ENCODE measurements around the gene MAP7D3.
A peak's percentile ranks its signal among the peaks of the same experiment; 100 is the strongest.

Gene MAP7D3

GRCh38 chrX:136201601-136202000 is 49.6 kb downstream of the MAP7D3 start:
- Histone ChIP-seq H3K27ac (ENCODE audit: low read depth, low read length) (peak overlapping the region; percentile 74), H3K4me1 (ENCODE audit: control insufficient read depth, insufficient read depth, low read length) (peaks cover 28% of the 10 kb centered on the region), H3K9ac (ENCODE audit: low read length) (no peak overlapping the region), H3K27me3 (ENCODE audit: control insufficient read depth, insufficient read depth, low read length) (no peaks in the 10 kb centered on the region), H3K4me3 (ENCODE audit: low read length) (peak overlapping the region; percentile 42), H3K36me3 (ENCODE audit: control insufficient read depth, insufficient read depth, low read length) (peaks cover 3% of the 10 kb centered on the region)

GRCh38 chrX:136200466-136200865 is 50.7 kb downstream of the MAP7D3 start:
- H3K9ac ChIP-seq (ENCODE audit: low read length): no peak overlapping the region
- H3K27me3 ChIP-seq (ENCODE audit: control insufficient read depth, insufficient read depth, low read length): no peaks in the 10 kb centered on the region
- H3K36me3 ChIP-seq (ENCODE audit: control insufficient read depth, insufficient read depth, low read length): no peaks in the 10 kb centered on the region
- H3K4me3 ChIP-seq (ENCODE audit: low read length): no peak overlapping the region
- H3K27ac ChIP-seq (ENCODE audit: low read depth, low read length): peak overlapping the region; percentile 74
- H3K4me1 ChIP-seq (ENCODE audit: control insufficient read depth, insufficient read depth, low read length): peaks cover 27% of the 10 kb centered on the region

- H3K27ac ChIP-seq (ENCODE audit: low read depth, low read length): peak overlapping the region; percentile 74
- no peak overlapping the region for H3K9ac ChIP-seq (ENCODE audit: low read length)
- no peaks in the 10 kb centered on the region for H3K36me3 ChIP-seq (ENCODE audit: control insufficient read depth, insufficient read depth, low read length)
- H3K4me3 ChIP-seq (ENCODE audit: low read length): peak overlapping the region; percentile 30
- peaks cover 26% of the 10 kb centered on the region for H3K4me1 ChIP-seq (ENCODE audit: control insufficient read depth, insufficient read depth, low read length)
- no peaks in the 10 kb centered on the region for H3K27me3 ChIP-seq (ENCODE audit: control insufficient read depth, insufficient read depth, low read length)
These were observed 51.8 kb downstream of the MAP7D3 start for GRCh38 chrX:136199365-136199764.

- Histone ChIP-seq H3K27ac (ENCODE audit: low read depth, low read length) (peak overlapping the region; percentile 74), H3K4me3 (ENCODE audit: low read length) (peak overlapping the region; percentile 30), H3K27me3 (ENCODE audit: control insufficient read depth, insufficient read depth, low read length) (no peaks in the 10 kb centered on the region), H3K4me1 (ENCODE audit: control insufficient read depth, insufficient read depth, low read length) (peaks cover 20% of the 10 kb centered on the region), H3K9ac (ENCODE audit: low read length) (no peak overlapping the region), H3K36me3 (ENCODE audit: control insufficient read depth, insufficient read depth, low read length) (no peaks in the 10 kb centered on the region)
These were observed 52.4 kb downstream of the MAP7D3 start for GRCh38 chrX:136198678-136199243.

GRCh38 chrX:136198010-136198409 is 53.2 kb downstream of the MAP7D3 start:
- no peaks in the 10 kb centered on the region for H3K36me3 ChIP-seq (ENCODE audit: control insufficient read depth, insufficient read depth, low read length)
- H3K4me3 ChIP-seq (ENCODE audit: low read length): no peak overlapping the region
- peaks cover 24% of the 10 kb centered on the region for H3K4me1 ChIP-seq (ENCODE audit: control insufficient read depth, insufficient read depth, low read length)
- H3K27ac ChIP-seq (ENCODE audit: low read depth, low read length): peak overlapping the region; percentile 74
- H3K27me3 ChIP-seq (ENCODE audit: control insufficient read depth, insufficient read depth, low read length): no peaks in the 10 kb centered on the region
- H3K9ac ChIP-seq (ENCODE audit: low read length): no peak overlapping the region

GRCh38 chrX:136196691-136197155 is 54.5 kb downstream of the MAP7D3 start:
- no peaks in the 10 kb centered on the region for H3K36me3 ChIP-seq (ENCODE audit: control insufficient read depth, insufficient read depth, low read length)
- peaks cover 24% of the 10 kb centered on the region for H3K4me1 ChIP-seq (ENCODE audit: control insufficient read depth, insufficient read depth, low read length)
- peak overlapping the region; percentile 74 for H3K27ac ChIP-seq (ENCODE audit: low read depth, low read length)
- H3K27me3 ChIP-seq (ENCODE audit: control insufficient read depth, insufficient read depth, low read length): no peaks in the 10 kb centered on the region
- peak overlapping the region; percentile 18 for H3K4me3 ChIP-seq (ENCODE audit: low read length)
- H3K9ac ChIP-seq (ENCODE audit: low read length): no peak overlapping the region

- Histone ChIP-seq H3K27ac (ENCODE audit: low read depth, low read length) (peak overlapping the region; percentile 74), H3K36me3 (ENCODE audit: control insufficient read depth, insufficient read depth, low read length) (no peaks in the 10 kb centered on the region), H3K4me1 (ENCODE audit: control insufficient read depth, insufficient read depth, low read length) (peaks cover 27% of the 10 kb centered on the region), H3K9ac (ENCODE audit: low read length) (no peak overlapping the region), H3K27me3 (ENCODE audit: control insufficient read depth, insufficient read depth, low read length) (no peaks in the 10 kb centered on the region), H3K4me3 (ENCODE audit: low read length) (no peak overlapping the region)
These were observed 56.0 kb downstream of the MAP7D3 start for GRCh38 chrX:136195247-136195646.

GRCh38 chrX:136194536-136194935 is 56.7 kb downstream of the MAP7D3 start:
- H3K27ac ChIP-seq (ENCODE audit: low read depth, low read length): peak overlapping the region; percentile 27
- no peak overlapping the region for H3K4me3 ChIP-seq (ENCODE audit: low read length)
- no peaks in the 10 kb centered on the region for H3K27me3 ChIP-seq (ENCODE audit: control insufficient read depth, insufficient read depth, low read length)
- H3K36me3 ChIP-seq (ENCODE audit: control insufficient read depth, insufficient read depth, low read length): no peaks in the 10 kb centered on the region
- H3K9ac ChIP-seq (ENCODE audit: low read length): no peak overlapping the region
- peaks cover 25% of the 10 kb centered on the region for H3K4me1 ChIP-seq (ENCODE audit: control insufficient read depth, insufficient read depth, low read length)

GRCh38 chrX:136193771-136194170 is 57.4 kb downstream of the MAP7D3 start:
- Histone ChIP-seq H3K36me3 (ENCODE audit: control insufficient read depth, insufficient read depth, low read length) (no peaks in the 10 kb centered on the region), H3K9ac (ENCODE audit: low read length) (no peak overlapping the region), H3K4me1 (ENCODE audit: control insufficient read depth, insufficient read depth, low read length) (peaks cover 28% of the 10 kb centered on the region), H3K4me3 (ENCODE audit: low read length) (no peak overlapping the region), H3K27me3 (ENCODE audit: control insufficient read depth, insufficient read depth, low read length) (no peaks in the 10 kb centered on the region), H3K27ac (ENCODE audit: low read depth, low read length) (peak overlapping the region; percentile 40)

GRCh38 chrX:136192839-136193414 is 58.3 kb downstream of the MAP7D3 start:
- peaks cover 28% of the 10 kb centered on the region for H3K4me1 ChIP-seq (ENCODE audit: control insufficient read depth, insufficient read depth, low read length)
- H3K9ac ChIP-seq (ENCODE audit: low read length): no peak overlapping the region
- no peak overlapping the region for H3K4me3 ChIP-seq (ENCODE audit: low read length)
- H3K27me3 ChIP-seq (ENCODE audit: control insufficient read depth, insufficient read depth, low read length): no peaks in the 10 kb centered on the region
- H3K27ac ChIP-seq (ENCODE audit: low read depth, low read length): peak overlapping the region; percentile 80
- H3K36me3 ChIP-seq (ENCODE audit: control insufficient read depth, insufficient read depth, low read length): no peaks in the 10 kb centered on the region

- H3K36me3 ChIP-seq (ENCODE audit: control insufficient read depth, insufficient read depth, low read length): no peaks in the 10 kb centered on the region
- H3K27ac ChIP-seq (ENCODE audit: low read depth, low read length): peak overlapping the region; percentile 80
- H3K4me3 ChIP-seq (ENCODE audit: low read length): no peak overlapping the region
- H3K9ac ChIP-seq (ENCODE audit: low read length): no peak overlapping the region
- no peaks in the 10 kb centered on the region for H3K27me3 ChIP-seq (ENCODE audit: control insufficient read depth, insufficient read depth, low read length)
- peaks cover 28% of the 10 kb centered on the region for H3K4me1 ChIP-seq (ENCODE audit: control insufficient read depth, insufficient read depth, low read length)
These were observed 59.1 kb downstream of the MAP7D3 start for GRCh38 chrX:136192135-136192534.

- peak overlapping the region; percentile 80 for H3K27ac ChIP-seq (ENCODE audit: low read depth, low read length)
- no peak overlapping the region for H3K4me3 ChIP-seq (ENCODE audit: low read length)
- no peak overlapping the region for H3K9ac ChIP-seq (ENCODE audit: low read length)
- no peaks in the 10 kb centered on the region for H3K27me3 ChIP-seq (ENCODE audit: control insufficient read depth, insufficient read depth, low read length)
- peaks cover 28% of the 10 kb centered on the region for H3K4me1 ChIP-seq (ENCODE audit: control insufficient read depth, insufficient read depth, low read length)
- H3K36me3 ChIP-seq (ENCODE audit: control insufficient read depth, insufficient read depth, low read length): no peaks in the 10 kb centered on the region
These were observed 60.0 kb downstream of the MAP7D3 start for GRCh38 chrX:136191171-136191570.

All from rectal smooth muscle tissue (tissue), 1 donor.